ENCODE results near the gene MID1. TPM values are rescaled to one million over a fixed set of nuclear protein-coding genes. Genes with fewer than 3 reads are reported as not detected.

The MID1 gene
- total and polyA plus RNA-seq, 4 donors: 4.3 to 25.8 (median 12.9) TPM

DNA sequence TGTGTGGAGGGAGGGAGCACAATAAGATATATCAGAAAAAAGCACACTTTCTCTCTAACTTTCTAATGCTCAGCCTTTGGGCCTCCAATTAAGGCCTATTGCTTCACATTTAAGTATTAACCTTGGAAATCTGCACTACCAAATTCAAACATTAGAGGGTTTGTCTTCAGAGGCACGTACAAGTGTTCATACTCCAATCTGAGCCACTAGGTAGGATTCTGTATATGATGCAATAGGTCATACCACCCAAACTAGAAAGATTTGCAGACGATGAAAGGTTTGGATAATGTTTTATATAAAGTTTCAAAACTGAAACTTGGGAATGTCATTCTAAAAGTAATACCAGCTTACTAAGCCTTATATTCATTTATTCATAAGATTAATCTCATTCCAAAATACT, 106.4 kb downstream of the MID1 start:
- peaks cover 0 to 13% (median 3%) of the 10 kb centered on the region in 3 donors for H3K27me3 ChIP-seq (ENCODE audit: control insufficient read depth in 3 of 3, insufficient read depth in 3 of 3, low read length in 2 of 3)
- H3K36me3 ChIP-seq (ENCODE audit: control insufficient read depth in 4 of 4, insufficient read depth in 4 of 4, low read length in 4 of 4): peaks cover 0 to 2% (median 0%) of the 10 kb centered on the region in 4 donors
- DNase-seq: no peak
- H3K9ac ChIP-seq (ENCODE audit: insufficient read depth in 1 of 2, low read length in 2 of 2): no peak overlapping the region
- H3K9me3 ChIP-seq (ENCODE audit: control insufficient read depth in 4 of 4, insufficient read depth in 3 of 4, low read length in 3 of 4): no peaks in the 10 kb centered on the region
- H3K4me1 ChIP-seq (ENCODE audit: control insufficient read depth in 5 of 5, insufficient read depth in 5 of 5, low read length in 5 of 5): peaks cover 0 to 9% (median 0%) of the 10 kb centered on the region in 5 donors
- no peak for ATAC-seq (ENCODE audit: insufficient read depth, low FRiP score)
- 56 to 88% methylated on average over 2 of the region's 2 CpGs for WGBS, 2 donors
- H3K4me3 ChIP-seq: no peak overlapping the region
- TF ChIP-seq, protein P1, sequence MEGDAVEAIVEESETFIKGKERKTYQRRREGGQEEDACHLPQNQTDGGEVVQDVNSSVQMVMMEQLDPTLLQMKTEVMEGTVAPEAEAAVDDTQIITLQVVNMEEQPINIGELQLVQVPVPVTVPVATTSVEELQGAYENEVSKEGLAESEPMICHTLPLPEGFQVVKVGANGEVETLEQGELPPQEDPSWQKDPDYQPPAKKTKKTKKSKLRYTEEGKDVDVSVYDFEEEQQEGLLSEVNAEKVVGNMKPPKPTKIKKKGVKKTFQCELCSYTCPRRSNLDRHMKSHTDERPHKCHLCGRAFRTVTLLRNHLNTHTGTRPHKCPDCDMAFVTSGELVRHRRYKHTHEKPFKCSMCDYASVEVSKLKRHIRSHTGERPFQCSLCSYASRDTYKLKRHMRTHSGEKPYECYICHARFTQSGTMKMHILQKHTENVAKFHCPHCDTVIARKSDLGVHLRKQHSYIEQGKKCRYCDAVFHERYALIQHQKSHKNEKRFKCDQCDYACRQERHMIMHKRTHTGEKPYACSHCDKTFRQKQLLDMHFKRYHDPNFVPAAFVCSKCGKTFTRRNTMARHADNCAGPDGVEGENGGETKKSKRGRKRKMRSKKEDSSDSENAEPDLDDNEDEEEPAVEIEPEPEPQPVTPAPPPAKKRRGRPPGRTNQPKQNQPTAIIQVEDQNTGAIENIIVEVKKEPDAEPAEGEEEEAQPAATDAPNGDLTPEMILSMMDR (IDR thresholded peaks at IDR 0.05; ENCODE audit: control extremely low read depth, extremely low read depth): no peak
- no peak overlapping the region for H3K27ac ChIP-seq (ENCODE audit: low read depth in 1 of 2, low read length in 1 of 2)

DNA sequence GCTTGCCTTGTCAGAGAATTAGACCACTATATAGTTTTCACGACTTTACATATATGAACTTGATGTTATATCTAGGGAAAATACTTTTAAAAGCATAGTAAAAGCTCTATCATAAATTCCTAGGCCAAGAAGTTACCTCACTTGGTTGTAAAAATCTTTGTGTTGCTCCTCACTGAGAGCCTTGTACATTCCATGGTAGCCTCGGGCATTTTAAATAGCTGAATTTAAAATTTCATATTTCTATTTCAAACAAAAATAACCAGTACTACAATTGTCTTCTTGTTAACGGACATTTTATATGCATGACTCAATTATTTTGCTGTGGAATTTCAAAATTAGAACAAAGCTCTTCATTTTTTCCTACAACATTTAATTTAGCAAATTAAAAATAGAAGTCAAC, 107.6 kb downstream of the MID1 start:
- TF ChIP-seq, protein P1 (IDR thresholded peaks at IDR 0.05; ENCODE audit: control extremely low read depth, extremely low read depth): no peak
- Histone ChIP-seq H3K36me3 (ENCODE audit: control insufficient read depth in 4 of 4, insufficient read depth in 4 of 4, low read length in 4 of 4) (peaks cover 0 to 2% (median 0%) of the 10 kb centered on the region in 4 donors), H3K4me1 (ENCODE audit: control insufficient read depth in 5 of 5, insufficient read depth in 5 of 5, low read length in 5 of 5) (peaks cover 0 to 12% (median 0%) of the 10 kb centered on the region in 5 donors), H3K27me3 (ENCODE audit: control insufficient read depth in 3 of 3, insufficient read depth in 3 of 3, low read length in 2 of 3) (peaks cover 0 to 11% (median 5%) of the 10 kb centered on the region in 3 donors), H3K9ac (ENCODE audit: insufficient read depth in 1 of 2, low read length in 2 of 2) (no peak overlapping the region), H3K9me3 (ENCODE audit: control insufficient read depth in 4 of 4, insufficient read depth in 3 of 4, low read length in 3 of 4) (no peaks in the 10 kb centered on the region), H3K4me3 (no peak overlapping the region), H3K27ac (ENCODE audit: low read depth in 1 of 2, low read length in 1 of 2) (no peak overlapping the region)
- 70 to 92% methylated on average over 3 of the region's 3 CpGs for WGBS, 2 donors
- ATAC-seq (ENCODE audit: insufficient read depth, low FRiP score) (no peak), DNase-seq (no peak)

DNA sequence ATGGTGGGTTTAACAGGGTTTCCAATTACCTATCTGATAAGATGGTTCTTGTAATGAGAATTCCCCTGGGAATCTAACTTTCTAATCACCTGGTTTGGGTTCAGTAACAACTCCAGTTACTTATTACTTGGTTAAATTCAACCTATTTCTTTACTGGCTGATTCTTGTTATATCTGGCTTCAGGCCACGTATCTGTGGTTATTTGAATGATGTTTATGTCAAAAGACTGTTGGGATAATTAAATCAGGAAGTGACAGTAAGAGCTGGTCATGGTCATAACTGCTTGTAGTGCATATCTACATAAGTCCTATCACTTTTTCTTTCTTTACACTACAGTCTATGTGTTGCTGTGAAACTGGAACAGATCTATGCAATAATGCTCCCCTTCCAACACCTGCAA, 108.1 kb downstream of the MID1 start:
- DNase-seq: peak in 1 of 3 donors; percentile 7
- no peak for ATAC-seq (ENCODE audit: insufficient read depth, low FRiP score)
- WGBS, 2 donors: 16 to 18% methylated on average over 1 of the region's 1 CpG
- H3K4me1 ChIP-seq (ENCODE audit: control insufficient read depth in 5 of 5, insufficient read depth in 5 of 5, low read length in 5 of 5): peaks cover 0 to 12% (median 0%) of the 10 kb centered on the region in 5 donors
- no peaks in the 10 kb centered on the region for H3K9me3 ChIP-seq (ENCODE audit: control insufficient read depth in 4 of 4, insufficient read depth in 3 of 4, low read length in 3 of 4)
- no peak overlapping the region for H3K4me3 ChIP-seq
- H3K9ac ChIP-seq (ENCODE audit: insufficient read depth in 1 of 2, low read length in 2 of 2): no peak overlapping the region
- H3K27me3 ChIP-seq (ENCODE audit: control insufficient read depth in 3 of 3, insufficient read depth in 3 of 3, low read length in 2 of 3): peaks cover 0 to 11% (median 5%) of the 10 kb centered on the region in 3 donors
- TF ChIP-seq, protein P1 (IDR thresholded peaks at IDR 0.05; ENCODE audit: control extremely low read depth, extremely low read depth): no peak
- peaks cover 0 to 2% (median 0%) of the 10 kb centered on the region in 4 donors for H3K36me3 ChIP-seq (ENCODE audit: control insufficient read depth in 4 of 4, insufficient read depth in 4 of 4, low read length in 4 of 4)
- H3K27ac ChIP-seq (ENCODE audit: low read depth in 1 of 2, low read length in 1 of 2): no peak overlapping the region

DNA sequence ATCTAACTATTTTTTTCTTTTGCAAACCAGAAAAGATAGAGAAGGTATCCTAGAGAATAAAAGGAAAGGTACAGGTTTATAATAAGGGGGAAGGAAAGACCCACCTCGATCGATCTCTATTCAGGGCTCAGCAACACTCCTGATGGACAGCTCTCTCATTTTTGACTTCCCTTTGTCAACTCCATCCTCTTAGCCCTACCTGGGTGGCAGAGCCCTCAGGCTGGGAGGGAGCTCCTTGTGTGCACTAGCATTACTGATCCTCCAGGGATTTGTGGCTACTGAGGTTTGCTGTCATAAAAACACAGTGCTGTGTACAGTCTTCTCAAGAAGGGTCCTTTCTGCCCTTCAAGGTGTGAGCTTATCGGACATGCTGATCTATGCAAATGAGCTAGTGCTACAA, 111.0 kb downstream of the MID1 start:
- 78 to 94% methylated on average over 3 of the region's 3 CpGs for WGBS, 2 donors
- Histone ChIP-seq H3K36me3 (ENCODE audit: control insufficient read depth in 4 of 4, insufficient read depth in 4 of 4, low read length in 4 of 4) (peaks cover 0 to 2% (median 0%) of the 10 kb centered on the region in 4 donors), H3K9ac (ENCODE audit: insufficient read depth in 1 of 2, low read length in 2 of 2) (no peak overlapping the region), H3K9me3 (ENCODE audit: control insufficient read depth in 4 of 4, insufficient read depth in 3 of 4, low read length in 3 of 4) (no peaks in the 10 kb centered on the region), H3K4me1 (ENCODE audit: control insufficient read depth in 5 of 5, insufficient read depth in 5 of 5, low read length in 5 of 5) (peaks cover 0 to 3% (median 2%) of the 10 kb centered on the region in 5 donors), H3K27ac (ENCODE audit: low read depth in 1 of 2, low read length in 1 of 2) (no peak overlapping the region), H3K27me3 (ENCODE audit: control insufficient read depth in 3 of 3, insufficient read depth in 3 of 3, low read length in 2 of 3) (peaks cover 0 to 12% (median 5%) of the 10 kb centered on the region in 3 donors), H3K4me3 (no peak overlapping the region)
- TF ChIP-seq, protein P1 (IDR thresholded peaks at IDR 0.05; ENCODE audit: control extremely low read depth, extremely low read depth): no peak
- DNase-seq: no peak
- ATAC-seq (ENCODE audit: insufficient read depth, low FRiP score): no peak
